Fibroblast of lung (primary cell): ENCODE results near the gene HLA-B. TPM values are rescaled to one million over a fixed set of nuclear protein-coding genes. Genes with fewer than 3 reads are reported as not detected.

Experiments used
- DNase-seq, 2 donors: peaks; one replicate each; pipeline versions ENCODE4 v3.0.0 to v3.0.0-alpha.2; 2010; ENCODE audit warnings: low read depth in 2 of 2
- H2AFZ ChIP-seq: 2 replicates; pipeline ENCODE4 v1.5.1; 2012; ENCODE audit warnings: low read length, control low read depth, inconsistent platforms
- H3K27ac ChIP-seq: 2 replicates; pipeline ENCODE4 v1.5.1; 2011; ENCODE audit warnings: low read length, control low read depth; ENCODE audit not compliant: insufficient read depth
- H3K27me3 ChIP-seq: 2 replicates; pipeline ENCODE4 v1.5.1; 2011; ENCODE audit warnings: mild to moderate bottlenecking, low read length; ENCODE audit not compliant: control insufficient read depth, insufficient read depth
- H3K36me3 ChIP-seq: 2 replicates; pipeline ENCODE4 v1.5.1; 2011; ENCODE audit warnings: low read length; ENCODE audit not compliant: control insufficient read depth, insufficient read depth
- H3K4me1 ChIP-seq: 2 replicates; pipeline ENCODE4 v1.5.1; 2011; ENCODE audit warnings: low read length; ENCODE audit not compliant: control insufficient read depth, insufficient read depth; ENCODE audit errors: extremely low read depth
- H3K4me2 ChIP-seq: 2 replicates; pipeline ENCODE4 v1.5.1; 2011; ENCODE audit warnings: low read length, control low read depth; ENCODE audit not compliant: insufficient read depth; ENCODE audit errors: extremely low read depth
- H3K4me3 ChIP-seq, 4 experiments: fragments of 200-600 bp in 1 of 4; sonication (generic) in 1 of 4; replicated peaks in 1 of 4; 2 replicates each; pipeline ENCODE4 v1.5.1; 2011 to 2016; ENCODE audit warnings: low read length in 4 of 4, low read depth in 3 of 4, mild to moderate bottlenecking in 3 of 4, control low read depth in 2 of 4, inconsistent platforms in 1 of 4, mixed read lengths in 1 of 4; ENCODE audit not compliant: insufficient read depth in 1 of 4; ENCODE audit errors: control extremely low read depth in 1 of 4
- H3K79me2 ChIP-seq: 2 replicates; pipeline ENCODE4 v1.5.1; 2012; ENCODE audit warnings: mild to moderate bottlenecking, low read length, inconsistent platforms; ENCODE audit not compliant: control insufficient read depth, insufficient read depth
- H3K9ac ChIP-seq: 2 replicates; pipeline ENCODE4 v1.5.1; 2011; ENCODE audit warnings: mild to moderate bottlenecking, low read length, control low read depth; ENCODE audit not compliant: insufficient read depth
- H3K9me3 ChIP-seq: 2 replicates; pipeline ENCODE4 v1.5.1; 2012; ENCODE audit warnings: low read depth, low read length; ENCODE audit not compliant: control insufficient read depth, insufficient read depth
- H4K20me1 ChIP-seq: 2 replicates; pipeline ENCODE4 v1.5.1; 2011; ENCODE audit warnings: low read length; ENCODE audit not compliant: control insufficient read depth, insufficient read depth; ENCODE audit errors: extremely low read depth
- CTCF ChIP-seq, 2 donors: IDR thresholded peaks in 1 of 2; conservative IDR thresholded peaks in 1 of 2; 1 replicate in 1 of 2; 2 replicates in 1 of 2; pipeline ENCODE4 v1.5.1; 2011 to 2012; ENCODE audit warnings: low read length in 2 of 2, control low read depth in 1 of 2, inconsistent platforms in 1 of 2, low read depth in 1 of 2, mild to moderate bottlenecking in 1 of 2
- EZH2 ChIP-seq: IDR thresholded peaks from 2 replicates; pipeline ENCODE4 v1.5.1; 2012; ENCODE audit warnings: low read length, control low read depth, mild to moderate bottlenecking; ENCODE audit errors: missing control alignments
- polyA plus RNA-seq, 2 donors: library from polyadenylated mRNA; depleted of rRNA in 1 of 2; stranded (reverse) in 1 of 2; unstranded in 1 of 2; fragments of >200 nt; gene quantifications; 2 replicates each; pipeline ENCODE4 v1.2.1, GENCODE V29; 2011 to 2012; ENCODE audit warnings: missing spikeins in 1 of 2
- total RNA-seq: library from RNA; depleted of rRNA; stranded (reverse); fragments of >200 nt; gene quantifications from 2 replicates; pipeline ENCODE4 v1.2.1, GENCODE V29; 2014

Gene HLA-B
- total and polyA plus RNA-seq, 2 donors (not counting 1 experiment from before 2014, with no cell fraction given), result 244 to 1,124 TPM

GRCh38 chr6:31386977-31387376, 30.0 kb upstream of the HLA-B start:
- H4K20me1 ChIP-seq, result no peaks in the 10 kb centered on the region
- no peak overlapping the region for H3K4me2 ChIP-seq

GRCh38 chr6:31386099-31386498, 29.1 kb upstream of the HLA-B start:
- H3K79me2 ChIP-seq, result no peaks in the 10 kb centered on the region
- H3K27ac ChIP-seq, result no peak overlapping the region
- H2AFZ ChIP-seq, result no peak overlapping the region
- TF ChIP-seq EZH2 (no peak), CTCF (conservative IDR thresholded peaks at IDR 0.05 in 1 of 2, IDR thresholded peaks at IDR 0.05 in 1 of 2; ENCODE audit: low read depth in 1 of 2, low read length in 2 of 2) (no peak)
- H3K36me3 ChIP-seq, result no peaks in the 10 kb centered on the region
- no peak overlapping the region for H3K4me3 ChIP-seq
- H3K4me1 ChIP-seq, result no peaks in the 10 kb centered on the region
- no peaks in the 10 kb centered on the region for H3K9me3 ChIP-seq
- H3K27me3 ChIP-seq, result peaks cover 3% of the 10 kb centered on the region
- DNase-seq, result no peak
- no peaks in the 10 kb centered on the region for H4K20me1 ChIP-seq
- no peak overlapping the region for H3K9ac ChIP-seq
- no peak overlapping the region for H3K4me2 ChIP-seq

More at GRCh38 chr6:31386977-31387376, 30.0 kb upstream of the HLA-B start:
- H3K27me3 ChIP-seq, result no peaks in the 10 kb centered on the region
- no peaks in the 10 kb centered on the region for H3K4me1 ChIP-seq
- H2AFZ ChIP-seq, result no peak overlapping the region
- no peaks in the 10 kb centered on the region for H3K79me2 ChIP-seq
- H3K9me3 ChIP-seq, result no peaks in the 10 kb centered on the region
- TF ChIP-seq CTCF (conservative IDR thresholded peaks at IDR 0.05 in 1 of 2, IDR thresholded peaks at IDR 0.05 in 1 of 2; ENCODE audit: low read depth in 1 of 2, low read length in 2 of 2), result no peak
- TF ChIP-seq EZH2, result no peak
- H3K36me3 ChIP-seq, result no peaks in the 10 kb centered on the region
- no peak overlapping the region for H3K9ac ChIP-seq
- H3K27ac ChIP-seq, result no peak overlapping the region
- DNase-seq, result no peak
- H3K4me3 ChIP-seq, result no peak overlapping the region

DNA sequence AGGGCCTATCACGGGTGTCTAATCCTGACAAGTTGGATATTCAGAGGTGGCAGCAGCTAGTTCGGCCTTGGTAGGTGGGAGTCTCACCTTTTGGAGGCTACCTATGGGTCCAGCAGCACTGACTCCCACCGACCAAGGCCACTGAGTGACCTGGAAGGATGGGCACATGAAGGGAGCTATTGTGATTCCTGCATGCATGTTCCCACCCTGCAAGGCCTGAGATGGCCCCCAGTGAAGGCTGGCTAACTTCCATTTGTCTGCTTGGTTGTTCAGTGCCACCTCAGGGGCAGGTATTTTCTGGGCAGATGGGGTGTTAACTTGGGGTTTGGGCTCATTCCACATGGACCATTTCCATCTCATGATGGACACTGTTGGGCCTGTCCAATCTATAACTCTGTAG, 28.1 kb upstream of the HLA-B start:
- peaks cover 3% of the 10 kb centered on the region for H3K27me3 ChIP-seq
- no peak overlapping the region for H3K9ac ChIP-seq
- DNase-seq, result no peak
- TF ChIP-seq CTCF (conservative IDR thresholded peaks at IDR 0.05 in 1 of 2, IDR thresholded peaks at IDR 0.05 in 1 of 2; ENCODE audit: low read depth in 1 of 2, low read length in 2 of 2) (no peak), EZH2 (no peak)
- H4K20me1 ChIP-seq, result no peaks in the 10 kb centered on the region
- H3K4me2 ChIP-seq, result no peak overlapping the region
- H2AFZ ChIP-seq, result no peak overlapping the region
- no peak overlapping the region for H3K27ac ChIP-seq
- no peaks in the 10 kb centered on the region for H3K79me2 ChIP-seq
- H3K4me3 ChIP-seq, result no peak overlapping the region
- no peaks in the 10 kb centered on the region for H3K9me3 ChIP-seq
- H3K4me1 ChIP-seq, result no peaks in the 10 kb centered on the region
- H3K36me3 ChIP-seq, result no peaks in the 10 kb centered on the region
